ENCODE data around the gene LRP10.

DNA sequence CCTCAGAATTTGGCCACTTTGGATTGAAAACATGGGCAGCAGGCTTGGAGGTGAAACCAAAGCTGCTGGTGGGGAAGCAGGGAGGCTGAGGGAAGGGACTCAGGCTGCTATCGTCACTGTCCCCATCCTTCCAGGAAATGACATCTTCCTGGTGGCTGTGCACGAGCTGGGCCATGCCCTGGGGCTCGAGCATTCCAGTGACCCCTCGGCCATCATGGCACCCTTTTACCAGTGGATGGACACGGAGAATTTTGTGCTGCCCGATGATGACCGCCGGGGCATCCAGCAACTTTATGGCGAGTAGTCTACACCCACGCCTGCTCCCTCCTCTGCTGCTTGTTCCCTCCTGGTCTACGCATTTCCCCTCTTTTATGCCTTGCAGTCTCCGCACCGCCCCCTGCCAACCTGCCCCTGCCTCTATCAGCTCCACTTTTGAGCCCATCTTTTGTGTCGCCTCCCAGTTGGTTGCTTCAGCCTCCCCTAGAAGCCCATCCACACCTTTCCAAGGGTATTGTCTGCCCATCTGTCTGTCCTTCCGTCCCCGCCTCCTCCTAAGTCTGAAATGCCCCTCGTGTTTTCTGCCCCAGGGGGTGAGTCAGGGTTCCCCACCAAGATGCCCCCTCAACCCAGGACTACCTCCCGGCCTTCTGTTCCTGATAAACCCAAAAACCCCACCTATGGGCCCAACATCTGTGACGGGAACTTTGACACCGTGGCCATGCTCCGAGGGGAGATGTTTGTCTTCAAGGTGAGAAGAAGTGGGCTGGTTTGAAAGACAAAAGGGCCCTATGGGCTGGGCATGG, 28.2 kb upstream of the LRP10 start:
- TF ChIP-seq, protein P1, sequence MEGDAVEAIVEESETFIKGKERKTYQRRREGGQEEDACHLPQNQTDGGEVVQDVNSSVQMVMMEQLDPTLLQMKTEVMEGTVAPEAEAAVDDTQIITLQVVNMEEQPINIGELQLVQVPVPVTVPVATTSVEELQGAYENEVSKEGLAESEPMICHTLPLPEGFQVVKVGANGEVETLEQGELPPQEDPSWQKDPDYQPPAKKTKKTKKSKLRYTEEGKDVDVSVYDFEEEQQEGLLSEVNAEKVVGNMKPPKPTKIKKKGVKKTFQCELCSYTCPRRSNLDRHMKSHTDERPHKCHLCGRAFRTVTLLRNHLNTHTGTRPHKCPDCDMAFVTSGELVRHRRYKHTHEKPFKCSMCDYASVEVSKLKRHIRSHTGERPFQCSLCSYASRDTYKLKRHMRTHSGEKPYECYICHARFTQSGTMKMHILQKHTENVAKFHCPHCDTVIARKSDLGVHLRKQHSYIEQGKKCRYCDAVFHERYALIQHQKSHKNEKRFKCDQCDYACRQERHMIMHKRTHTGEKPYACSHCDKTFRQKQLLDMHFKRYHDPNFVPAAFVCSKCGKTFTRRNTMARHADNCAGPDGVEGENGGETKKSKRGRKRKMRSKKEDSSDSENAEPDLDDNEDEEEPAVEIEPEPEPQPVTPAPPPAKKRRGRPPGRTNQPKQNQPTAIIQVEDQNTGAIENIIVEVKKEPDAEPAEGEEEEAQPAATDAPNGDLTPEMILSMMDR (IDR thresholded peaks at IDR 0.05), result no peak
- no peak for TF ChIP-seq EZH2phosphoT487 (IDR thresholded peaks at IDR 0.05)

Data from neural progenitor cell (in vitro differentiated cells).